Neural progenitor cell (in vitro differentiated cells): ENCODE data around the gene GABPB2. TPM values are rescaled to one million over a fixed set of nuclear protein-coding genes. Genes with fewer than 3 reads are reported as not detected.

Experiments
- DNase-seq: peaks from one replicate; pipeline ENCODE4 v3.0.0-alpha.2; 2016; ENCODE audit warnings: low spot score
- H2AFZ ChIP-seq: fragments of 200-600 bp; sonication (generic); replicated peaks from 2 replicates; pipeline ENCODE4 v1.6.1; 2016; ENCODE audit warnings: antibody characterized with exemption
- H3F3A ChIP-seq: fragments of 200-600 bp; sonication (generic); 2 replicates; pipeline ENCODE4 v1.6.1; 2016; ENCODE audit warnings: antibody characterized with exemption, low read depth
- H3K27ac ChIP-seq: fragments of 200-600 bp; sonication (generic); 2 replicates; pipeline ENCODE4 v1.5.1; 2016; ENCODE audit warnings: mild to moderate bottlenecking
- H3K27me3 ChIP-seq: fragments of 200-600 bp; sonication (generic); 2 replicates; pipeline ENCODE4 v1.6.1; 2016; ENCODE audit warnings: mild to moderate bottlenecking, moderate library complexity
- H3K36me3 ChIP-seq: fragments of 200-600 bp; sonication (generic); 2 replicates; pipeline ENCODE4 v1.5.1; 2016
- H3K4me1 ChIP-seq: fragments of 200-600 bp; sonication (generic); 2 replicates; pipeline ENCODE4 v1.6.1; 2016; ENCODE audit warnings: mixed run types
- H3K4me2 ChIP-seq: fragments of 200-600 bp; sonication (generic); 2 replicates; pipeline ENCODE4 v1.6.1; 2016
- H3K4me3 ChIP-seq: fragments of 200-600 bp; sonication (generic); 2 replicates; pipeline ENCODE4 v1.5.1; 2016
- H3K79me2 ChIP-seq: fragments of 200-600 bp; sonication (generic); 2 replicates; pipeline ENCODE4 v1.6.1; 2016; ENCODE audit warnings: low read depth
- H3K9ac ChIP-seq: fragments of 200-600 bp; sonication (generic); 2 replicates; pipeline ENCODE4 v1.6.1; 2016
- H3K9me3 ChIP-seq: fragments of 200-600 bp; sonication (generic); 2 replicates; pipeline ENCODE4 v1.5.1; 2016; ENCODE audit warnings: low read depth
- H4K20me1 ChIP-seq: fragments of 200-600 bp; sonication (generic); 2 replicates; pipeline ENCODE4 v1.6.1; 2016; ENCODE audit warnings: low read depth
- H3K27ac Mint-ChIP-seq: 3 replicates; pipeline ENCODE4 v1.8.0; 2021; ENCODE audit warnings: mixed read lengths
- H3K27me3 Mint-ChIP-seq: 2 replicates; pipeline ENCODE4 v1.8.0; 2022; ENCODE audit warnings: low read depth, mild to moderate bottlenecking, inconsistent platforms, moderate library complexity, mixed read lengths; ENCODE audit not compliant: insufficient read depth
- H3K36me3 Mint-ChIP-seq: 3 replicates; pipeline ENCODE4 v1.8.0; 2021; ENCODE audit warnings: mixed read lengths
- H3K4me1 Mint-ChIP-seq: 3 replicates; pipeline ENCODE4 v1.8.0; 2021; ENCODE audit warnings: mixed read lengths
- H3K4me3 Mint-ChIP-seq: 3 replicates; pipeline ENCODE4 v1.8.0; 2021; ENCODE audit warnings: mild to moderate bottlenecking, moderate library complexity, mixed read lengths
- H3K9me3 Mint-ChIP-seq: 3 replicates; pipeline ENCODE4 v1.8.0; 2020; ENCODE audit warnings: mixed read lengths
- EZH2 ChIP-seq: fragments of 200-600 bp; sonication (generic); IDR thresholded peaks from 2 replicates; pipeline ENCODE4 v1.6.1; 2017; ENCODE audit warnings: antibody characterized with exemption, mild to moderate bottlenecking, moderate library complexity
- EZH2phosphoT487 ChIP-seq: fragments of 200-600 bp; sonication (generic); IDR thresholded peaks from 2 replicates; pipeline ENCODE4 v1.6.1; 2017; ENCODE audit warnings: antibody characterized with exemption
- total RNA-seq: library from RNA; depleted of rRNA; stranded (reverse); fragments of >200 nt; gene quantifications from 2 replicates; pipeline ENCODE4 v1.2.3, GENCODE V29; 2015; ENCODE audit warnings: low replicate concordance
- TF ChIP-seq, protein P1 (sequence below): fragments of 200-600 bp; sonication (generic); IDR thresholded peaks from 2 replicates; pipeline ENCODE4 v1.5.1; 2017; ENCODE audit warnings: antibody characterized with exemption, mild to moderate bottlenecking

GABPB2 gene
- total RNA-seq, 1 donor from 2014 or later: 6.9 TPM

DNA sequence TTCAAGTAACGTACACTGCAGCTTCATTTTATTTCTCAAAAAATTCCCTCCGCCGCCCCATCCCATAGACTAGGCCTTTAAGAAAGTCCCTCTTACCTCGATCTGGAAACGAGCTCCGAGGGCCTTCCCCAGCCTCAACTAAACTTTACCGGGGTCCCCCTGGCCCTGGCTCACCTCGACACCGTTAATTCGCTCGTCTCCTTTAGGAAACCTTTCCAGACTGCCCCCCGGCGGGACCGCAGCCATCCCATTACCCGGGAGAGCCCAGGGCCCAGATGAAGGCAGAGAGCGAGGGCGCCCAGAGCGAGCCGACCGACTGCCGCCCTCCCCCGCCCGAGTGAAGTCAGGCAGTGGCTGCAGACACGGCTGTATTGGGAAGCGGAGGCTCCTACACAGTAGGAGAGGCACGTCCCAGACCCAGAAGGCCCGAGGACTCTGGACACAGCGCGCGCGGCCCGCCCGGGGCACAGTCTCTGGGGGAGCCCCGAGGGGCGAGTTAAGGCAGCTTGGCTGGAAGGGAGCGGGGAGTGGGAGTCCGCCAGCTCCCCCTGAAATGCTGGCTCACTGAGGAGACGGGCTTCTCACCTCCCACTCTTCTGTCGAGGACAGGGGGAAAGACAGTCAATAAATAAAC, 61.3 kb downstream of the GABPB2 start:
- Histone ChIP-seq H4K20me1 (no peaks in the 10 kb centered on the region), H3K9me3 (no peaks in the 10 kb centered on the region), H2AFZ (peak overlapping the region; percentile 87), H3K4me1 (peaks cover 11% of the 10 kb centered on the region), H3K9ac (no peak overlapping the region), H3K4me3 (peak overlapping the region; percentile 33), H3K4me2 (peak overlapping the region; percentile 74), H3K79me2 (no peaks in the 10 kb centered on the region), H3F3A (peaks cover 29% of the 10 kb centered on the region), H3K36me3 (no peaks in the 10 kb centered on the region), H3K27me3 (peaks cover 52% of the 10 kb centered on the region), H3K27ac (no peak overlapping the region)
- Mint-ChIP-seq H3K36me3 (peaks cover 20% of the 10 kb centered on the region), H3K9me3 (no peaks in the 10 kb centered on the region), H3K27me3 (peaks cover 16% of the 10 kb centered on the region), H3K27ac (no peak overlapping the region), H3K4me3 (peak overlapping the region; percentile 67), H3K4me1 (peaks cover 11% of the 10 kb centered on the region)
- peak; percentile 69 for DNase-seq
- TF ChIP-seq, protein P1, sequence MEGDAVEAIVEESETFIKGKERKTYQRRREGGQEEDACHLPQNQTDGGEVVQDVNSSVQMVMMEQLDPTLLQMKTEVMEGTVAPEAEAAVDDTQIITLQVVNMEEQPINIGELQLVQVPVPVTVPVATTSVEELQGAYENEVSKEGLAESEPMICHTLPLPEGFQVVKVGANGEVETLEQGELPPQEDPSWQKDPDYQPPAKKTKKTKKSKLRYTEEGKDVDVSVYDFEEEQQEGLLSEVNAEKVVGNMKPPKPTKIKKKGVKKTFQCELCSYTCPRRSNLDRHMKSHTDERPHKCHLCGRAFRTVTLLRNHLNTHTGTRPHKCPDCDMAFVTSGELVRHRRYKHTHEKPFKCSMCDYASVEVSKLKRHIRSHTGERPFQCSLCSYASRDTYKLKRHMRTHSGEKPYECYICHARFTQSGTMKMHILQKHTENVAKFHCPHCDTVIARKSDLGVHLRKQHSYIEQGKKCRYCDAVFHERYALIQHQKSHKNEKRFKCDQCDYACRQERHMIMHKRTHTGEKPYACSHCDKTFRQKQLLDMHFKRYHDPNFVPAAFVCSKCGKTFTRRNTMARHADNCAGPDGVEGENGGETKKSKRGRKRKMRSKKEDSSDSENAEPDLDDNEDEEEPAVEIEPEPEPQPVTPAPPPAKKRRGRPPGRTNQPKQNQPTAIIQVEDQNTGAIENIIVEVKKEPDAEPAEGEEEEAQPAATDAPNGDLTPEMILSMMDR: no peak
- TF ChIP-seq EZH2: peak; percentile 67
- TF ChIP-seq EZH2phosphoT487: no peak

DNA sequence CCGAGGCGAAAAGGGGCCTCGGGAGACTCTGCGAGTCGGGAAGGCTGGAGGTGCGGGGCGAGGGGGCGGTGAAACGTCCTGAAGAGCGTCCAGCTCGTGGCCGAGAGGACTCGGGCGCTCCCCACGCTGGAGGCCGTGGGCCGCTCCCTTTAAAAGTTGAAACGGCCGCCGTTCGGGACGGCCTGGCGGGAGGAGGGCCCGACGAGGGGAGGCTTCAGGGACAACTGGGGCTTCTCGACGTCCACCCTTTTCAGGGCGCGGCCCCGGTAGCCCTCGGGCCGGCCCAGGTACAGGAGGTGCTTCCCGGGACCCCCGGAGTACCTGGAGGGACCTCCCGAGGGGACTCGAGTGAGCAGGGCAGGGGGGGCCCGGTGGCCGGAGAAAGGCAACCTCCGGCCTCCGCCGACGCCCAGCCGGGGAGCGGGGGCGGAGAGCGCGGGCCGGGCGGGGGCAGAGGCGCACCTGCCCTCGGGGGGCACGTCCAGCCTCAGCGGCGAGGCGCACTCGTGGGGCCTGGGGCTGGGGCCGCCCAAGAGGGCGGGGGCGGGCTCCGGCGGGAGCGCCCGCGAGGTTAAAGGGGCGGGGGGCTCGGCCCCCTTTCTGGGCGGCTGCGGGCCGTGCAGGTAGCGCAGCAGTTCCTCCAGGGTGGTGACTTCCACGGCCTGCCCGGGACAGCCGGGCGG, 61.9 kb downstream of the GABPB2 start:
- Histone ChIP-seq H3K4me1 (peaks cover 11% of the 10 kb centered on the region), H3K36me3 (no peaks in the 10 kb centered on the region), H3K27ac (no peak overlapping the region), H3F3A (peaks cover 29% of the 10 kb centered on the region), H3K9me3 (no peaks in the 10 kb centered on the region), H3K79me2 (no peaks in the 10 kb centered on the region), H3K27me3 (peaks cover 52% of the 10 kb centered on the region), H3K9ac (no peak overlapping the region), H3K4me3 (peak overlapping the region; percentile 33), H3K4me2 (peak overlapping the region; percentile 74), H2AFZ (peak overlapping the region; percentile 87), H4K20me1 (no peaks in the 10 kb centered on the region)
- Mint-ChIP-seq H3K4me1 (peaks cover 11% of the 10 kb centered on the region), H3K4me3 (peak overlapping the region; percentile 57), H3K9me3 (no peaks in the 10 kb centered on the region), H3K27ac (no peak overlapping the region), H3K27me3 (peaks cover 16% of the 10 kb centered on the region), H3K36me3 (peaks cover 23% of the 10 kb centered on the region)
- TF ChIP-seq EZH2 (peak; percentile 63), EZH2phosphoT487 (peak; percentile 2)
- TF ChIP-seq, protein P1: no peak
- DNase-seq: peak; percentile 4

DNA sequence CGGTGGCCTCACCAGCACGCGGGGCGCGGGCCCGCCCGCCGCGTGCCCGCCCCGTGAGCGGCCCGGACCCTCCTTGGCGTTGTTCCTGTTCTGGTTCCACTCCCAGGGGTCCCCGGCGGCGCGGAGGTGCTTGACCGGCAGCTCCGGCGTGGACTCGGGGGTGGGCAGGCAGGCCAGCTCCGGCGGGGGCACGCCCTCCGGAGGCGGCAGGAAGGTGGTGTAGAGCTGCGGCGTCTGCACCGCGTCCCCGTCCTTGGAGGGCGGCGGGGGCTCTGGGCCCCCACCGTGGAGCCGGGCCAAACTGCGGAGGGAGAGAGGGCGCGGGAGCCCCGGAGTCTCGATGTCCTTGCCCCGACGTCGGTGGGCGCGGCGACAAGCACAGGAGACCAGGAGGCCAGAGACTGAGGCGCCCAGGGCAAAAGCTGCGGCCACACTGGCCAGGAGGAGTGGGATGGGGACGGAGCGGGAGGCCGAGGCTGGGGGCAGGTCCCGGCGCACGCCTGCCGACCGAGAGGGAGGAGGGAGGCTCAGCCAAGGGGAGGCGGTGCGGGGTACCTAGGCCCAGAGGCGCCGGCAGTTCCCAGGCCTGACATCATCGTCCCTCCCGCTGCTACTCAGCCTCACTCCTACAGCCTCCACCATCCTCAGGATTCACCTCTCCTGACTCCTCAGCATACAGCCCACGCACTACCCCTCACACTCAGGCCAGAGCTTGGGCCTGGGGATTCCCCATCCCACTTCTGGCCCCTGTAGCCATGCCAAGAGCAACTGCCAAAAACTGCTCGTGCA, 62.7 kb downstream of the GABPB2 start:
- Mint-ChIP-seq H3K27me3 (peaks cover 16% of the 10 kb centered on the region), H3K27ac (no peak overlapping the region), H3K9me3 (no peaks in the 10 kb centered on the region), H3K4me3 (no peak overlapping the region), H3K4me1 (peaks cover 11% of the 10 kb centered on the region), H3K36me3 (peaks cover 27% of the 10 kb centered on the region)
- DNase-seq: peak; percentile 41
- peak overlapping the region; percentile 25 for H3K4me3 ChIP-seq
- H4K20me1 ChIP-seq: no peaks in the 10 kb centered on the region
- no peaks in the 10 kb centered on the region for H3K36me3 ChIP-seq
- no peak overlapping the region for H3K27ac ChIP-seq
- no peak overlapping the region for H3K9ac ChIP-seq
- peak overlapping the region; percentile 74 for H3K4me2 ChIP-seq
- no peaks in the 10 kb centered on the region for H3K79me2 ChIP-seq
- H3F3A ChIP-seq: peaks cover 29% of the 10 kb centered on the region
- no peak overlapping the region for H2AFZ ChIP-seq
- H3K9me3 ChIP-seq: no peaks in the 10 kb centered on the region
- peaks cover 11% of the 10 kb centered on the region for H3K4me1 ChIP-seq
- TF ChIP-seq, protein P1: no peak
- TF ChIP-seq EZH2 (no peak), EZH2phosphoT487 (peak; percentile 3)
- H3K27me3 ChIP-seq: peaks cover 52% of the 10 kb centered on the region
